ENCODE data around the gene LAYN.

GRCh38 chr11:111531136-111531535, 9.4 kb upstream of the LAYN start:
- TF ChIP-seq POLR2A (IDR thresholded peaks at IDR 0.05) (no peak), CTCF (IDR thresholded peaks at IDR 0.05) (no peak), EP300 (IDR thresholded peaks at IDR 0.05) (no peak), POLR2AphosphoS5 (IDR thresholded peaks at IDR 0.05) (no peak)
